Measurements from ENCODE around the gene IL19.

- no peak for TF ChIP-seq RAD21 (IDR thresholded peaks at IDR 0.05)
- no peak for TF ChIP-seq CTCF (IDR thresholded peaks at IDR 0.05; ENCODE audit: low read depth, low read length, missing input control)
Measured at GRCh38 chr1:206732992-206733391, 37.6 kb upstream of the IL19 start.

All from liver (tissue), 3 donors.